Measurements from ENCODE around the gene TRIOBP.
"Not testable (repeated sequence)": the region's sequence is repeated elsewhere in the genome, so short reads cannot be mapped to it uniquely, and the experiment has no call there.

TRIOBP gene

DNA sequence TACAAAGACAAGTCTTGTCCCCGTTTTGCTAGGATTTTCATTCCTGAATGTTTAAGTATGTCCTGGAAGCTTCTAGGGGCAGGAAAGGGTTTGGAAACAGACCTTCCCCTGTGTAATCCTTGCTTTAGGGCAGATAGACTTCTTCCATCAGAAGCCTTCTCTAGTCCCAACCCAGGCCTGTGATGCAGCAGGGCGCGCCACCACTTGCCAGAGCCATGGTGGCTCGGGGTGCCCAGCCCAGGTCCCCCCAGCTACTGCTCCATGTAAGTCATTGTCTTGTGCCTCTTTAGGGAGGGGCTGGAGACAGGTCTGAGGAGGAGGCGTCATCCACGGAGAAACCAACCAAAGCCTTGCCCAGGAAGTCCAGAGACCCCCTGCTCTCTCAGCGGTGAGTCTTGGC, 6.4 kb upstream of the TRIOBP start:
- no peak for DNase-seq (ENCODE audit: low read depth in 2 of 2)

GRCh38 chr22:37690901-37691504, 5.8 kb upstream of the TRIOBP start:
- no peak for DNase-seq (ENCODE audit: low read depth in 2 of 2)

GRCh38 chr22:37692627-37693285, 4.1 kb upstream of the TRIOBP start:
- no peak for DNase-seq (ENCODE audit: low read depth in 2 of 2)

DNA sequence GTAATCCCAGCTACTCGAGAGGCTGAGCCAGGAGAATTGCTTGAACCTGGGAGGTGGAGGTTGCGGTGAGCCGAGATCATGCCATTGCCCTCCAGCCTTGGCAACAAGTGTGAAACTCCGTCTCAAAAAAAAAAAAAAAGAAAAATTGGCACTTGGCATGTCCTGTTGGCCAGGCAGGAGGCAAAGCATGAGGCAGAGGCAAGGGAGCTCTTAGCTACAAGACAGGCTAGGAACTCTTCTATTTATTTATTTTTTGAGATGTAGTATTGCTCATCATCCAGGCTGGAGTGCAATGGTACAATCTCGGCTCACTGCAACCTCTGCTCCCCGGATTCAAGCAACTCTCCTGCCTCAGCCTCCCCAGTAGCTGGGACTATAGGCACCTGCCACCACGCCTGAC, 2.7 kb upstream of the TRIOBP start:
- DNase-seq (ENCODE audit: low read depth in 2 of 2) = not testable (repeated sequence)

GRCh38 chr22:37696260-37696656, 590 bp upstream of the TRIOBP start:
- not testable (repeated sequence) for DNase-seq (ENCODE audit: low read depth in 2 of 2)

DNA sequence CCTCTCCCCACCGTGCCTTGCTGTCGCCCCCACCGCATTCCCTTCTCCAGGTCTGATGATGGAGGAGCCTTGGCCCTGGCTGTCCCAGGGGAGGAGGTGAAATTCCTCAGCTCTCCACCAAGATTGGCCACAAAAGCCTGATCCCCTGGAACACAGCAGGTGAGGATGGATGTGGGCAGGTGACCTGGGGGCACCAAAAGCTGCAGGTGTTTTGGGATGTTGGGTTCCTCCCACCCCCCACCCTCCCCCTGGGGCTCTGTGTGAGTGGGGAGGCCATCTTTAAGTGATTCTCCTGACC, 639 bp downstream of the TRIOBP start:
- no peak for DNase-seq (ENCODE audit: low read depth in 2 of 2)

GRCh38 chr22:37701141-37701786, 4.4 kb downstream of the TRIOBP start:
- no peak for DNase-seq (ENCODE audit: low read depth in 2 of 2)

- no peak for DNase-seq (ENCODE audit: low read depth in 2 of 2)
These were observed 7.1 kb downstream of the TRIOBP start for GRCh38 chr22:37703906-37704305.

- no peak for DNase-seq (ENCODE audit: low read depth in 2 of 2)
These were observed 7.8 kb downstream of the TRIOBP start for GRCh38 chr22:37704645-37705044.

DNA sequence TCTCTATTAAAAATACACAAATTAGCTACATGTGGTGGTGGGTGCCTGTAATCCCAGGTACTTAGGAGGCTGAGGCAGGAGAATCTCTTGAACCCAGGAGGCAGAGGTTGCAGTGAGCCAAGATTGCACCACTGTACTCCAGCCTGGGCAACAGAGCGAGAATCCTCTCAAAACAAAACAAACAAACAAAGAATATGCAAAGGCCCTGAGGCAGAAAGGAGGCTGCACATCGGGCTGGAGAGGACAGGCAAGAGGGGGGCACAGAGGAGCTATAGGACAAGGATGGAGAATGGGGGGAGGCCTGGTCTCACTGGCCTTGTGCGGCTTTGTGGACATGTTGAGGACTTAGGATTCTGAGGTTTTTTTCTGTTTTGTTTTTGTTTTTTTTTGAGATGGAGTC, 8.4 kb downstream of the TRIOBP start:
- DNase-seq (ENCODE audit: low read depth in 2 of 2) = no peak

GRCh38 chr22:37708580-37709444, 12.0 kb downstream of the TRIOBP start:
- no peak for DNase-seq (ENCODE audit: low read depth in 2 of 2)

GRCh38 chr22:37709445-37709765, 12.6 kb downstream of the TRIOBP start:
- DNase-seq (ENCODE audit: low read depth in 2 of 2) = no peak

DNA sequence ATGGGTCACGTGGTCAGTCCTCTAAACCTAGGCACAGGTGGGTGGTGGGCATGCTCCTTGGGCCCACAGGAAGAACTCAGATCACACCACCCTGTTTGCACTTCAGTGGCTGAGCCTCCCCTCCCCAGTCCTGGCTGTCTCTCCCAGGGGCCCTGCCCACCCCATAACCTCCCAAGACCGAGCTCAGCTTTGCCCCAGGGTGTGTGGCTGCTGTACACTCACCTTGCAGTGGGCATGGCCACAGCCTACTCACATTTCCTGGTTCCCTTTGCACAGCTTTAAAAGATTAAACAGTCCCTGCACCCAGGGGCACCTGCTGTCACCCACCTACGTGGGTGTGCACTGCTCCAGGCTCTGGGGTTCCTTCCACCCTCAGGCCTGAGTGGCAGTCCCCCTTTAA, 13.8 kb downstream of the TRIOBP start:
- DNase-seq (ENCODE audit: low read depth in 2 of 2) = no peak

DNA sequence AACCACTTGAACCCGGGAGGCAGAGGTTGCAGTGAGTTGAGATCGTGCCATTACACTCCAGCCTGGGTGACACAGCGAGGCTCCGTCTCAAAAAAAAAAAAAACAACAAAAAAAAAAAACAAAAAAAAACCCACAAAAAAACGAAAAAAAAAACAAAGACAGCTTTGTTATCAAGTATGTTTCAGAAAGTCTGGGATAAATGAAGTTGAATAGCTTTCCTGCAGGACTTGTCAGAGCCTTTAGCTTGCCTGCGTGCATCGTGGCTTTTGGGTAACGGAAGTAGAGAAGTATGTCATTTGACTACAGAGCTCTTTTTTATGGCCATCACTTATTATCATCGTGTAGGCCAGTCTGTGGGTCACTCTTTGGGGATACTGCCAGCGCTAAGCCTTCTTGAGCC, 14.6 kb downstream of the TRIOBP start:
- DNase-seq (ENCODE audit: low read depth in 2 of 2) = no peak

DNA sequence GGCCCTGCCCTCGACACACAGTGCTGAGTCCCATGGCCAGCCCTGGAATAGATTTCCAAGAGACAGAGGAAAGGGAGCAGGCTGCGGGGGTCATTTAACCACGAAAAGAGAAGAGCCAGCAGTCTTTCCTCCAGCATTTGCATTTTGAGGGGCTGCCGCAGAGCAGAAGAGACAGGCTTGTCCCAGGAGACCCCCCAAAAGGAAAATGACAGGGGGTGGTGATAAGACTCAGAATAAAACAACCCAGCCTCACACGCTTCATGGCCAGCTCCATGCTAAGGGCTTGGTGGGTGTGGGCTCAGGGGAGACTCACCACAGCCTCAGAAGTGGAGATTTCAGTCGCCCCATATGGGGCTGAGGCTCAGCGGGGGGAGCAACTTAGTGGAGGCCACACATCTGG, 16.9 kb downstream of the TRIOBP start:
- DNase-seq (ENCODE audit: low read depth in 2 of 2) = no peak

- no peak for DNase-seq (ENCODE audit: low read depth in 2 of 2)
These were observed 17.8 kb downstream of the TRIOBP start for GRCh38 chr22:37714634-37715033.

- no peak for DNase-seq (ENCODE audit: low read depth in 2 of 2)
These were observed 18.9 kb downstream of the TRIOBP start for GRCh38 chr22:37715760-37716159.

GRCh38 chr22:37716708-37717107, 19.9 kb downstream of the TRIOBP start:
- DNase-seq (ENCODE audit: low read depth in 2 of 2) = no peak

GRCh38 chr22:37717235-37717634, 20.4 kb downstream of the TRIOBP start:
- not testable (repeated sequence) for DNase-seq (ENCODE audit: low read depth in 2 of 2)

DNA sequence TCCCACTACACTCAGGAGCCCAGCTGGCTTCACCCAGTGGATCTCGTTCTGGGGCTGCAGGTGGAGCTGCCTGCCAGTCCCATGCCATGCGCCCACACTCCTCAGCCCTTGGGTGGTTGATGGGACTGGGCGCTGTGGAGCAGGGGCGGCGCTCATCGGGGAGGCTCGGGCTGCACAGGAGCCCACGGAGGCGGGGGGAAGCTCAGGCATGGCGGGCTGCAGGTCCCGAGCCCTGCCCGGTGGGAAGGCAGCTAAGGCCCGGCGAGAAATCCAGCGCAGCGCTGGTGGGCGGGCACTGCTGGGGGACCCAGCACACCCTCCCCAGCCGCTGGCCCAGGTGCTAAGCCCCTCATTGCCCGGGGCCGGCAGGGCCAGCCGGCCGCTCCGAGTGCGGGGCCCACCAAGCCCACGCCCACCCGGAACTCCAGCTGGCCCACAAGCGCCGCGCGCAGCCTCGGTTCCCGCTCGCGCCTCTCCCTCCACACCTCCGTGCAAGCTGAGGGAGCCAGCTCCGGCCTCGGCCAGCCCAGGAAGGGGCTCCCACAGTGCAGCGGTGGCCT, 21.0 kb downstream of the TRIOBP start:
- DNase-seq (ENCODE audit: low read depth in 2 of 2) = not testable (repeated sequence)

- DNase-seq (ENCODE audit: low read depth in 2 of 2) = no peak
These were observed 28.8 kb downstream of the TRIOBP start for GRCh38 chr22:37725551-37726240.

All from stimulated activated CD8-positive, alpha-beta memory T cell treated with anti-CD3 and anti-CD28 coated beads, Interleukin-7, amount 100 ng/mL, for 1 hour (primary cell).